Prostate gland (tissue), 2 donors: ENCODE data around the gene MLIP.

Experiments
- POLR2A ChIP-seq: fragments of 450-650 bp; IDR thresholded peaks from one replicate; pipeline ENCODE4 v1.6.1; 2016; ENCODE audit warnings: antibody characterized with exemption, mild to moderate bottlenecking
- POLR2AphosphoS5 ChIP-seq: sonication (generic); formaldehyde crosslinking; IDR thresholded peaks from one replicate; pipeline ENCODE4 v1.6.1; 2017; ENCODE audit warnings: antibody characterized with exemption
- TF ChIP-seq, protein P1 (sequence below), 4 experiments: fragments of 200-600 bp in 2 of 4; fragments of 450-650 bp in 2 of 4; sonication (generic) in 2 of 4; IDR thresholded peaks; 1 replicate in 3 of 4; 2 replicates in 1 of 4; pipeline ENCODE4 v1.5.1; 2016 to 2019; ENCODE audit warnings: antibody characterized with exemption in 4 of 4, mild to moderate bottlenecking in 2 of 4, moderate library complexity in 2 of 4

DNA sequence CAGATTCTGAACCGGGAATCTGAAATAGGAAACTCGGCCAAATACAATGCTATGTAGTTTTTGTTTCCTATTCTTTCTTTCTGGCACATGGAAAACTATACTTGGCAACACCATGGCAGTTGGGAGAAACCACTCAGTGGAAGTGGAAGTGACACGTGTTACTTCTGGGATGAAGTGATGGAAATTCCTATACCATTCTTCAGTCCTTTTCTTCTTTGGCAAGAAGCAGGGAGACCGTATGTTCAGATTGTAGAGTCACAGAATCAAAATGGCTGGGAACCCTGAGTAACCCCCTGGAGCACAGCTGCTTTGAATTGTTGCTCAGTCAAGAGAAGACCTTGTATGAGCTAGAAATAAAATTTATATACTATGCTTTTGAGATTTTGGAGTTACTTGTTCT is 178.2 kb downstream of the MLIP start:
- TF ChIP-seq, protein P1, sequence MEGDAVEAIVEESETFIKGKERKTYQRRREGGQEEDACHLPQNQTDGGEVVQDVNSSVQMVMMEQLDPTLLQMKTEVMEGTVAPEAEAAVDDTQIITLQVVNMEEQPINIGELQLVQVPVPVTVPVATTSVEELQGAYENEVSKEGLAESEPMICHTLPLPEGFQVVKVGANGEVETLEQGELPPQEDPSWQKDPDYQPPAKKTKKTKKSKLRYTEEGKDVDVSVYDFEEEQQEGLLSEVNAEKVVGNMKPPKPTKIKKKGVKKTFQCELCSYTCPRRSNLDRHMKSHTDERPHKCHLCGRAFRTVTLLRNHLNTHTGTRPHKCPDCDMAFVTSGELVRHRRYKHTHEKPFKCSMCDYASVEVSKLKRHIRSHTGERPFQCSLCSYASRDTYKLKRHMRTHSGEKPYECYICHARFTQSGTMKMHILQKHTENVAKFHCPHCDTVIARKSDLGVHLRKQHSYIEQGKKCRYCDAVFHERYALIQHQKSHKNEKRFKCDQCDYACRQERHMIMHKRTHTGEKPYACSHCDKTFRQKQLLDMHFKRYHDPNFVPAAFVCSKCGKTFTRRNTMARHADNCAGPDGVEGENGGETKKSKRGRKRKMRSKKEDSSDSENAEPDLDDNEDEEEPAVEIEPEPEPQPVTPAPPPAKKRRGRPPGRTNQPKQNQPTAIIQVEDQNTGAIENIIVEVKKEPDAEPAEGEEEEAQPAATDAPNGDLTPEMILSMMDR (IDR thresholded peaks at IDR 0.05): no peak
- TF ChIP-seq POLR2A (no peak), POLR2AphosphoS5 (no peak)
